DND-41 (cell line): Measurements from ENCODE around the gene LMX1B.

Experiments
- EZH2 ChIP-seq: IDR thresholded peaks from 3 replicates; pipeline ENCODE4 v1.6.1; 2012; ENCODE audit warnings: borderline replicate concordance, low read depth, mild to moderate bottlenecking, moderate library complexity, low read length, inconsistent platforms; ENCODE audit not compliant: severe bottlenecking
- TF ChIP-seq, protein P1 (sequence below): IDR thresholded peaks from 2 replicates; pipeline ENCODE4 v1.5.1; 2012; ENCODE audit warnings: borderline replicate concordance, low read length, moderate library complexity, mild to moderate bottlenecking; ENCODE audit not compliant: poor library complexity, severe bottlenecking; ENCODE audit errors: extremely low read depth

DNA sequence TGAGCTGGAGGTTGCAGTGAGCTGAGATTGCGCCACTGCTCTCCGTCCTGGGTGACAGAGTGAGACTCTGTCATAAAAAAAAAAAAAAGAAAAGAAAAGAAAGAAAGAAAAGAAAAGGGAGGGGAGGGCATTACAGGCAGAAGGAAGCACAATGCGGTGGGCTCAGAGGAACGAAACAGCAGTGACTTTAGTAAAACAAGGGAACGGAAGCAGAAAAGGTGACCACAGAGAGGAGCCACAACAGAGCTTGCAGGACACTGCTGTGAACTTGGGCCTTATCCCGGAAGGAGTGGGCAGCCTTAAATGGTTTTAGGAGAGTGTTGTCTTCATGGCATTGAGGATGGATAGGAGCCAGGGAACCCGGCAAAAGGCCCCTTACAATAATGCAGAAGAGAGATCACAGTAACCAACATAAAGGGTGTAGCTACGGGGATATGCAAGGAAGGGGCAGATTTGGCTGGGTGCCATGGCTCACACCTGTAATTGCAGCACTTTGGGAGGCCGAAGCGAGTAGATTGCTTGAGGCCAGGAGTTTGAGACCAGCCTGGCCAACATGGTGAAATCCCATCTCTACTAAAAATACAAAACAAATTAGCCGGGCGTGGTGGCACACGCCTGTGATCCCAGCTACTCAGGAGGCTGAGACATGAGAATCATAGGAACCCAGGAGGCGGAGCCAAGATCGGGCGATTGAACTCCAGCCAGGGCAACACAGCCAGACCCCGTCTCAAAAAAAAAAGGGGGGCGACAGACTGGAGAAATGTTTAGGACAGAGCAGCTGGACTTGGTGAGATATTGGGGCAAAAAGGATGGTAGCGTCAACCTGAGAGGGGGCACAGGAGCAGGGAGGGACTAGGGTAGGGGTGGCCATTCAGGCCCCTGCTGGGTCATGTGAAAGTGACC, 107.2 kb downstream of the LMX1B start:
- TF ChIP-seq, protein P1, sequence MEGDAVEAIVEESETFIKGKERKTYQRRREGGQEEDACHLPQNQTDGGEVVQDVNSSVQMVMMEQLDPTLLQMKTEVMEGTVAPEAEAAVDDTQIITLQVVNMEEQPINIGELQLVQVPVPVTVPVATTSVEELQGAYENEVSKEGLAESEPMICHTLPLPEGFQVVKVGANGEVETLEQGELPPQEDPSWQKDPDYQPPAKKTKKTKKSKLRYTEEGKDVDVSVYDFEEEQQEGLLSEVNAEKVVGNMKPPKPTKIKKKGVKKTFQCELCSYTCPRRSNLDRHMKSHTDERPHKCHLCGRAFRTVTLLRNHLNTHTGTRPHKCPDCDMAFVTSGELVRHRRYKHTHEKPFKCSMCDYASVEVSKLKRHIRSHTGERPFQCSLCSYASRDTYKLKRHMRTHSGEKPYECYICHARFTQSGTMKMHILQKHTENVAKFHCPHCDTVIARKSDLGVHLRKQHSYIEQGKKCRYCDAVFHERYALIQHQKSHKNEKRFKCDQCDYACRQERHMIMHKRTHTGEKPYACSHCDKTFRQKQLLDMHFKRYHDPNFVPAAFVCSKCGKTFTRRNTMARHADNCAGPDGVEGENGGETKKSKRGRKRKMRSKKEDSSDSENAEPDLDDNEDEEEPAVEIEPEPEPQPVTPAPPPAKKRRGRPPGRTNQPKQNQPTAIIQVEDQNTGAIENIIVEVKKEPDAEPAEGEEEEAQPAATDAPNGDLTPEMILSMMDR = no peak
- no peak for TF ChIP-seq EZH2
